NB4 (cell line): ENCODE measurements around the gene PRKCE.

Experiments used
- DNase-seq: peaks from one replicate; pipeline ENCODE4 v3.0.0; 2010; ENCODE audit warnings: low read depth
- H3K4me3 ChIP-seq: one replicate; pipeline ENCODE4 v1.5.1; 2011; ENCODE audit warnings: mild to moderate bottlenecking, low read depth, low read length, moderate library complexity
- MAX ChIP-seq: IDR thresholded peaks from 2 replicates; pipeline ENCODE4 v1.6.1; 2011; ENCODE audit warnings: low read depth, low read length
- MYC ChIP-seq: IDR thresholded peaks from 2 replicates; pipeline ENCODE4 v1.6.1; 2011; ENCODE audit warnings: low read depth, low read length
- POLR2A ChIP-seq: IDR thresholded peaks from 2 replicates; pipeline ENCODE4 v1.6.1; 2011; ENCODE audit warnings: mild to moderate bottlenecking; ENCODE audit not compliant: insufficient read length; ENCODE audit errors: extremely low read depth
- TF ChIP-seq, protein P1 (sequence below): IDR thresholded peaks from one replicate; pipeline ENCODE4 v1.5.1; 2012; ENCODE audit warnings: low read depth, low read length

Gene PRKCE

DNA sequence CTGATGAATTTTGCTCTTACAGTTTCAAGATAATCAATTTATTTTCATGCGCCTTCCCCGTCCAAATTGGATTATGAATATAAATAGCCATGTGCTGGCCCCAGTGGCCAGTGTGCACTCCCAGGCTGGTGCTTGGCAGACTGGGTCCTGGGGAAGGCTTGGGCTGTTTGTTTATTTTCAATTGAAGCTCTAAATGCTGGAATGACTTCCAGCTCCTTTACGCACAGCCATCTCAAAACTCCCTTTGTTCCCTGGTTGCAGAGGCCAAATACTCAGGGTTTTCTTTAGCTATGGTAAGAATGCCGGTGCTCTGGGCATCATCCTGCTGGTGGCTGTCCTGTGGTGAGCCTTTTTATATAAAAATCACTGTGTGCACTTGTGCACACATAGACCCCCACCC is 131.5 kb downstream of the PRKCE start:
- TF ChIP-seq MYC (no peak), MAX (no peak), POLR2A (no peak)
- TF ChIP-seq, protein P1, sequence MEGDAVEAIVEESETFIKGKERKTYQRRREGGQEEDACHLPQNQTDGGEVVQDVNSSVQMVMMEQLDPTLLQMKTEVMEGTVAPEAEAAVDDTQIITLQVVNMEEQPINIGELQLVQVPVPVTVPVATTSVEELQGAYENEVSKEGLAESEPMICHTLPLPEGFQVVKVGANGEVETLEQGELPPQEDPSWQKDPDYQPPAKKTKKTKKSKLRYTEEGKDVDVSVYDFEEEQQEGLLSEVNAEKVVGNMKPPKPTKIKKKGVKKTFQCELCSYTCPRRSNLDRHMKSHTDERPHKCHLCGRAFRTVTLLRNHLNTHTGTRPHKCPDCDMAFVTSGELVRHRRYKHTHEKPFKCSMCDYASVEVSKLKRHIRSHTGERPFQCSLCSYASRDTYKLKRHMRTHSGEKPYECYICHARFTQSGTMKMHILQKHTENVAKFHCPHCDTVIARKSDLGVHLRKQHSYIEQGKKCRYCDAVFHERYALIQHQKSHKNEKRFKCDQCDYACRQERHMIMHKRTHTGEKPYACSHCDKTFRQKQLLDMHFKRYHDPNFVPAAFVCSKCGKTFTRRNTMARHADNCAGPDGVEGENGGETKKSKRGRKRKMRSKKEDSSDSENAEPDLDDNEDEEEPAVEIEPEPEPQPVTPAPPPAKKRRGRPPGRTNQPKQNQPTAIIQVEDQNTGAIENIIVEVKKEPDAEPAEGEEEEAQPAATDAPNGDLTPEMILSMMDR: no peak
- no peak for DNase-seq
- no peak overlapping the region for H3K4me3 ChIP-seq

DNA sequence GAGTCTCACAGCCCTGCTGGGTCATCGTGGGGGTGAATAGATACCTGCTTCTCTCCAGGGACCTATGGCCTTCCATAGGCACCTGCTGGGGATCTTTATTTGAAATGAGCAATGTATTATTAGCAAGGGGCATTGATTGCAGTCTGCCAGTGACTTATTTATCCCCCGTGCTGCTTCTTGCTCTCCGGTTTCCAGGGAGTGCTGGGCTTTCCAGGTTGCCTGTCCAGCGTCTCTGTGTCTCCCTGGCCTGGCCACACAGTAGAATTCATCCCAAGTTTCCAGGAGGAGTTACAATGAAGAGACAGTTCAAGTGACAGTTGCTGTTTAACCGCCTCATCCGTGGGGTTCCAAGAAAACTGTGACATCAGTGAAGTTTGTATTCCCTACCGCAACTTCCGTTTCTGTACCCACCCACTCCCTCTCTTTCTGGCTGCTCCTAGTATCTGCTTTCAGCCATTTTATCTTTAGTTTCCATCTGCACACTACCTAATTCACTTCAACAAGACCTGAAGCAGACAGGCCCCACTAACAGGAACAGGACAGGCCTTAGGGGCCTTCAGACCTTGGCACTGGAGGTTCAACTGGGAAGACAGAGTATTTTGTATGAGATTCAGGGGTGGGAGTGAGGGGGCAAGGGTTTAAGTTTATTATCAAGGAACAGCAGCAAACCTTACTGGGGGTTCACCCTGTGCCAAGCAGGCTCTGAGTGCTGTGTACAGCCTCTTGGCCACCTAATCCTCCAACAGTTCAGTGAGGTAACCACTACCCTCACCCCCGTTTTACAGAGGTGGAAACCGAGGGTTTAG is 134.8 kb downstream of the PRKCE start:
- TF ChIP-seq POLR2A (no peak), MYC (no peak), MAX (no peak)
- TF ChIP-seq, protein P1: no peak
- DNase-seq: no peak
- no peak overlapping the region for H3K4me3 ChIP-seq

- DNase-seq: no peak
- TF ChIP-seq MAX (no peak), MYC (no peak), POLR2A (no peak)
- TF ChIP-seq, protein P1: no peak
- H3K4me3 ChIP-seq: no peak overlapping the region
Observed at GRCh38 chr2:45786836-45787357, 135.4 kb downstream of the PRKCE start.

DNA sequence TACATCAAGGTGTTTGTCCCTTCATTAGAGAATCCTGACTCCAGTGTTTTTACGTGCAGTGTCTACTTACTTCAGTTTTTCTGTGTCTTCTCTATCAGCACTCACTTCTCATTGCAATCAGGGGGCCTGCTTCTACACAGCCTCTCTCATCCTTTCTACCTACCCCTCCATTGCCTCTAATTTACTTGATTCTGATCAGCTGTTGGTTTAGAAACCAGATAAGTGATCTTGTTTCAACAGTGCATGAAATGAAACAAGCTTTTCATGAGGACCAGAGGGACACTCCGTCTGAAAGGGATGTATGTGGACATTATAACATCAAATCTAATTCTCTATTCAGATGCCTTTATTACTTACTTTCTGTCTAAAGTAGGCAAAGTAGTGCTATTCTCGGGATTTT is 136.9 kb downstream of the PRKCE start:
- no peak overlapping the region for H3K4me3 ChIP-seq
- no peak for DNase-seq
- no peak for TF ChIP-seq POLR2A
- TF ChIP-seq MYC: no peak
- TF ChIP-seq, protein P1: no peak

DNA sequence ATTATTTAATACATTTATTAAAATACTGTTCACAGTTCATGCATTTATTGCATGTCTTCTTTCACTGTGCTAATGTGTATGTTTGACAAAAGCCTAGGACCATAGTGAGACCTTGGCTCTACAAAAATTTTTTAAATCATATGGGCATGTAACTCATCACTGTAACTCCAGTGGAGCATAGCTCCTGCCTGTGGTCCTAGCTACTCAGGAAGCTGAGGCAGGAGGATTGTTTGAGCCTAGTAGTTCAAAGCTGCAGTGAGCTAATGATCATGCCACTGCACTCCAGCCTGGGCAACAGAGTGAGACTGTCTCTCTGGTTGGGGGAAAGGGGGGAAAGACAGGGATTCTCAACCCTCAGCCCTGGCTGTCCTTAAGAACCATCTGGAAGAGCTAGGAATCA is 137.8 kb downstream of the PRKCE start:
- TF ChIP-seq POLR2A: no peak
- no peak for DNase-seq
- H3K4me3 ChIP-seq: no peak overlapping the region

DNA sequence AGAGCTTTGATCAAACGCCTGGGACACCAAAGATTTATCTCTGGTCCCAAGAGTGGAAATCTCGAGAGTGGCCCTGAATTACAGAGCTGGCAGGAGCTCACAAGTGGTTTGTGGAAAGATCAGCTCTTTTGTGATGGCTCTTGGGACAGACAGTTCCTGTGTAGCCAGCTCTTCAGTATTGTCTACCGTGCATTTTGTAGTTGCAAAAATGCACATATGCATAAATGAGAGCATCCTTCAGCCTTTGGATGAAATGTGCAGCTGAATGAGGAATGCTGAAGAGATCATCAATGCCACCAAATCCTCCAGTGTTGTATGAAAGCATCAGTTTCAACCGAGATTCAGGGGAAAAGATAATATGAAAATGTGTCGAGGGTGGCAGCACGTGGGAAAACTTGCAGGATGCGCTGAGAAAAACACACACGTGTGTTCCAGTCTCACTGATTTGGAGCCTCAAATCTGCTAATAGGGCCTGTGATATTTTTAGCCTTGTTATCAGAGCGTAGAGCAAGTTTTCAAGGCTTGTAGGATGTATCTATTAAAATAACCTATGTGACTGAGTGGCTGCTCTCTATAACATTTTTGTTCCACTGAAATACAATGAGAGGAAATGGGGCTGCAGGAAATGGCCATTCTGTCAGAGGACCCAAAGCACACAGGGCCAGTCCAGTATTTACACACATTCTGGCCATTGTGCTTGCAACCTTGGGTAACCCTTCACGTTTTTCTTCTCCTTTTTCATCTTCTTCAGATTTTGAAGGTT is 138.7 kb downstream of the PRKCE start:
- DNase-seq: no peak
- no peak overlapping the region for H3K4me3 ChIP-seq
- no peak for TF ChIP-seq MAX
- no peak for TF ChIP-seq MYC
- no peak for TF ChIP-seq POLR2A
- TF ChIP-seq, protein P1: no peak
